Measurements from ENCODE around the gene RANBP9. TPM values are rescaled to one million over a fixed set of nuclear protein-coding genes. Genes with fewer than 3 reads are reported as not detected.

RANBP9 gene
- total RNA-seq, 1 experiment from 2014 or later, result 18.7 TPM

GRCh38 chr6:13600036-13600435, 111.6 kb downstream of the RANBP9 start:
- no peak for DNase-seq (ENCODE audit: low spot score)

- DNase-seq (ENCODE audit: low spot score), result no peak
Observed at GRCh38 chr6:13597073-13597472, 114.6 kb downstream of the RANBP9 start.

- no peak for DNase-seq (ENCODE audit: low spot score)
Observed at GRCh38 chr6:13593720-13594119, 117.9 kb downstream of the RANBP9 start.

GRCh38 chr6:13593103-13593502, 118.5 kb downstream of the RANBP9 start:
- DNase-seq (ENCODE audit: low spot score), result no peak

GRCh38 chr6:13591205-13591921, 120.3 kb downstream of the RANBP9 start:
- DNase-seq (ENCODE audit: low spot score), result no peak

- DNase-seq (ENCODE audit: low spot score), result no peak
Observed at GRCh38 chr6:13590574-13591153, 121.0 kb downstream of the RANBP9 start.

- no peak for DNase-seq (ENCODE audit: low spot score)
Observed at GRCh38 chr6:13589801-13590200, 121.8 kb downstream of the RANBP9 start.

- DNase-seq (ENCODE audit: low spot score), result no peak
Observed at GRCh38 chr6:13586603-13587542, 124.8 kb downstream of the RANBP9 start.

- DNase-seq (ENCODE audit: low spot score), result no peak
Observed at GRCh38 chr6:13581700-13582229, 129.9 kb downstream of the RANBP9 start.

- DNase-seq (ENCODE audit: low spot score), result no peak
Observed at GRCh38 chr6:13579911-13580310, 131.7 kb downstream of the RANBP9 start.

GRCh38 chr6:13577926-13578325, 133.7 kb downstream of the RANBP9 start:
- DNase-seq (ENCODE audit: low spot score), result no peak

- DNase-seq (ENCODE audit: low spot score), result no peak
Observed at GRCh38 chr6:13576017-13576416, 135.6 kb downstream of the RANBP9 start.

- no peak for DNase-seq (ENCODE audit: low spot score)
Observed at GRCh38 chr6:13575377-13575775, 136.3 kb downstream of the RANBP9 start.

GRCh38 chr6:13574571-13575376, 136.9 kb downstream of the RANBP9 start, which contains the start of gene SIRT5:
SIRT5 (plus strand) TSS chr6:13574601; CDS start chr6:13584111, 9,510 bp downstream.
- DNase-seq (ENCODE audit: low spot score), result peak; percentile 86

GRCh38 chr6:13574149-13574570, 137.5 kb downstream of the RANBP9 start:
- DNase-seq (ENCODE audit: low spot score), result peak; percentile 94

- no peak for DNase-seq (ENCODE audit: low spot score)
Observed at GRCh38 chr6:13573669-13574110, 137.9 kb downstream of the RANBP9 start.

- DNase-seq (ENCODE audit: low spot score), result no peak
Observed at GRCh38 chr6:13572951-13573654, 138.5 kb downstream of the RANBP9 start.

GRCh38 chr6:13572240-13572639, 139.4 kb downstream of the RANBP9 start:
- no peak for DNase-seq (ENCODE audit: low spot score)

Data from H4 (cell line).